ENCODE measurements around the gene HAGHL.

The HAGHL gene

GRCh38 chr16:681746-682427 lies 45.0 kb upstream of the HAGHL start:
- Histone ChIP-seq H3K27me3 (ENCODE audit: control insufficient read depth, insufficient read depth, low read length, poor library complexity, severe bottlenecking) (no peaks in the 10 kb centered on the region), H3K27ac (ENCODE audit: insufficient read depth, low read depth, low read length, poor library complexity, severe bottlenecking) (no peak overlapping the region), H3K4me1 (ENCODE audit: control insufficient read depth, insufficient read depth, low read length) (peaks cover 13% of the 10 kb centered on the region), H3K36me3 (ENCODE audit: control insufficient read depth, insufficient read depth, low read length) (peaks cover 15% of the 10 kb centered on the region), H3K9me3 (ENCODE audit: control insufficient read depth, low read length) (no peaks in the 10 kb centered on the region), H3K4me3 (ENCODE audit: insufficient read depth, low read depth, low read length) (no peak overlapping the region)
- 95 to 97% methylated on average over 28 of the region's 28 CpGs for WGBS, 2 experiments

- Histone ChIP-seq H3K27ac (ENCODE audit: insufficient read depth, low read depth, low read length, poor library complexity, severe bottlenecking) (no peak overlapping the region), H3K4me3 (ENCODE audit: insufficient read depth, low read depth, low read length) (peak overlapping the region; percentile 73), H3K27me3 (ENCODE audit: control insufficient read depth, insufficient read depth, low read length, poor library complexity, severe bottlenecking) (no peaks in the 10 kb centered on the region), H3K4me1 (ENCODE audit: control insufficient read depth, insufficient read depth, low read length) (peaks cover 13% of the 10 kb centered on the region), H3K36me3 (ENCODE audit: control insufficient read depth, insufficient read depth, low read length) (peaks cover 19% of the 10 kb centered on the region), H3K9me3 (ENCODE audit: control insufficient read depth, low read length) (no peaks in the 10 kb centered on the region)
- WGBS, 2 experiments, result 93% methylated on average over 36 of the region's 36 CpGs
Observed at GRCh38 chr16:682493-683395, 44.2 kb upstream of the HAGHL start.

- H3K4me1 ChIP-seq (ENCODE audit: control insufficient read depth, insufficient read depth, low read length), result peaks cover 13% of the 10 kb centered on the region
Observed at GRCh38 chr16:683396-684070, 43.4 kb upstream of the HAGHL start.

GRCh38 chr16:684071-684794 lies 42.7 kb upstream of the HAGHL start, which contains the start of gene JMJD8:
TSS of gene JMJD8 (minus strand) at chr16:684334. CDS start at chr16:684319, 15 bp downstream.
- peaks cover 23% of the 10 kb centered on the region for H3K36me3 ChIP-seq (ENCODE audit: control insufficient read depth, insufficient read depth, low read length)

More at GRCh38 chr16:683396-684070, 43.4 kb upstream of the HAGHL start:
- Histone ChIP-seq H3K27ac (ENCODE audit: insufficient read depth, low read depth, low read length, poor library complexity, severe bottlenecking) (peak overlapping the region; percentile 36), H3K9me3 (ENCODE audit: control insufficient read depth, low read length) (no peaks in the 10 kb centered on the region), H3K4me3 (ENCODE audit: insufficient read depth, low read depth, low read length) (peak overlapping the region; percentile 73), H3K27me3 (ENCODE audit: control insufficient read depth, insufficient read depth, low read length, poor library complexity, severe bottlenecking) (no peaks in the 10 kb centered on the region), H3K36me3 (ENCODE audit: control insufficient read depth, insufficient read depth, low read length) (peaks cover 23% of the 10 kb centered on the region)
- WGBS, 2 experiments, result 19% methylated on average over 57 of the region's 57 CpGs

GRCh38 chr16:684961-685696 lies 41.8 kb upstream of the HAGHL start:
- Histone ChIP-seq H3K27ac (ENCODE audit: insufficient read depth, low read depth, low read length, poor library complexity, severe bottlenecking) (no peak overlapping the region), H3K4me3 (ENCODE audit: insufficient read depth, low read depth, low read length) (no peak overlapping the region), H3K36me3 (ENCODE audit: control insufficient read depth, insufficient read depth, low read length) (peaks cover 23% of the 10 kb centered on the region), H3K9me3 (ENCODE audit: control insufficient read depth, low read length) (no peaks in the 10 kb centered on the region), H3K4me1 (ENCODE audit: control insufficient read depth, insufficient read depth, low read length) (peaks cover 21% of the 10 kb centered on the region), H3K27me3 (ENCODE audit: control insufficient read depth, insufficient read depth, low read length, poor library complexity, severe bottlenecking) (no peaks in the 10 kb centered on the region)
- WGBS, 2 experiments, result 95 to 96% methylated on average over 61 of the region's 61 CpGs

More at GRCh38 chr16:684071-684794, 42.7 kb upstream of the HAGHL start, which contains the start of gene JMJD8:
- peak within 1 kb of the TSS; percentile 73 for H3K4me3 ChIP-seq (ENCODE audit: insufficient read depth, low read depth, low read length)
- H3K27ac ChIP-seq (ENCODE audit: insufficient read depth, low read depth, low read length, poor library complexity, severe bottlenecking), result peak within 1 kb of the TSS; percentile 44
- H3K4me1 ChIP-seq (ENCODE audit: control insufficient read depth, insufficient read depth, low read length), result peaks cover 17% of the 10 kb centered on the region
- H3K27me3 ChIP-seq (ENCODE audit: control insufficient read depth, insufficient read depth, low read length, poor library complexity, severe bottlenecking), result no peaks in the 10 kb centered on the region
- 10 to 11% methylated on average over 91 of the region's 91 CpGs for WGBS, 2 experiments
- no peaks in the 10 kb centered on the region for H3K9me3 ChIP-seq (ENCODE audit: control insufficient read depth, low read length)

GRCh38 chr16:685967-686366 lies 40.9 kb upstream of the HAGHL start:
- 82 to 85% methylated on average over 10 of the region's 10 CpGs for WGBS, 2 experiments
- Histone ChIP-seq H3K27ac (ENCODE audit: insufficient read depth, low read depth, low read length, poor library complexity, severe bottlenecking) (no peak overlapping the region), H3K27me3 (ENCODE audit: control insufficient read depth, insufficient read depth, low read length, poor library complexity, severe bottlenecking) (peaks cover 4% of the 10 kb centered on the region), H3K36me3 (ENCODE audit: control insufficient read depth, insufficient read depth, low read length) (peaks cover 23% of the 10 kb centered on the region), H3K9me3 (ENCODE audit: control insufficient read depth, low read length) (no peaks in the 10 kb centered on the region), H3K4me3 (ENCODE audit: insufficient read depth, low read depth, low read length) (no peak overlapping the region), H3K4me1 (ENCODE audit: control insufficient read depth, insufficient read depth, low read length) (peaks cover 21% of the 10 kb centered on the region)

- no peak overlapping the region for H3K4me3 ChIP-seq (ENCODE audit: insufficient read depth, low read depth, low read length)
- no peaks in the 10 kb centered on the region for H3K9me3 ChIP-seq (ENCODE audit: control insufficient read depth, low read length)
- H3K36me3 ChIP-seq (ENCODE audit: control insufficient read depth, insufficient read depth, low read length), result peaks cover 21% of the 10 kb centered on the region
- WGBS, 2 experiments, result 96% methylated on average over 51 of the region's 51 CpGs
- H3K27me3 ChIP-seq (ENCODE audit: control insufficient read depth, insufficient read depth, low read length, poor library complexity, severe bottlenecking), result peaks cover 9% of the 10 kb centered on the region
- peaks cover 15% of the 10 kb centered on the region for H3K4me1 ChIP-seq (ENCODE audit: control insufficient read depth, insufficient read depth, low read length)
- H3K27ac ChIP-seq (ENCODE audit: insufficient read depth, low read depth, low read length, poor library complexity, severe bottlenecking), result no peak overlapping the region
Observed at GRCh38 chr16:686459-687260, 40.2 kb upstream of the HAGHL start.

GRCh38 chr16:687499-687898 lies 39.4 kb upstream of the HAGHL start:
- peaks cover 13% of the 10 kb centered on the region for H3K36me3 ChIP-seq (ENCODE audit: control insufficient read depth, insufficient read depth, low read length)

More at GRCh38 chr16:687499-687898, 39.4 kb upstream of the HAGHL start:
- Histone ChIP-seq H3K27ac (ENCODE audit: insufficient read depth, low read depth, low read length, poor library complexity, severe bottlenecking) (no peak overlapping the region), H3K9me3 (ENCODE audit: control insufficient read depth, low read length) (no peaks in the 10 kb centered on the region), H3K27me3 (ENCODE audit: control insufficient read depth, insufficient read depth, low read length, poor library complexity, severe bottlenecking) (peaks cover 17% of the 10 kb centered on the region), H3K4me3 (ENCODE audit: insufficient read depth, low read depth, low read length) (no peak overlapping the region), H3K4me1 (ENCODE audit: control insufficient read depth, insufficient read depth, low read length) (peaks cover 15% of the 10 kb centered on the region)
- WGBS, 2 experiments, result 94% methylated on average over 19 of the region's 19 CpGs
